ENCODE results near the gene GAGE10.
A peak's percentile ranks its signal among the peaks of the same experiment; 100 is the strongest.
"Not testable (repeated sequence)": the region's sequence is repeated elsewhere in the genome, so short reads cannot be mapped to it uniquely, and the experiment has no call there.

GAGE10 gene

GRCh38 chrX:49276207-49276606 lies 27.2 kb upstream of the GAGE10 start:
- DNase-seq (ENCODE audit: low read depth in 1 of 2, low spot score in 1 of 2), result no peak

GRCh38 chrX:49276671-49277534 lies 26.5 kb upstream of the GAGE10 start:
- DNase-seq (ENCODE audit: low read depth in 1 of 2, low spot score in 1 of 2), result no peak

- no peak for DNase-seq (ENCODE audit: low read depth in 1 of 2, low spot score in 1 of 2)
Measured at GRCh38 chrX:49277535-49277830, 26.0 kb upstream of the GAGE10 start.

- DNase-seq (ENCODE audit: low read depth in 1 of 2, low spot score in 1 of 2), result no peak
Measured at GRCh38 chrX:49278081-49278480, 25.4 kb upstream of the GAGE10 start.

GRCh38 chrX:49282647-49283011 lies 20.8 kb upstream of the GAGE10 start:
- DNase-seq (ENCODE audit: low read depth in 1 of 2, low spot score in 1 of 2), result no peak

GRCh38 chrX:49284212-49284611 lies 19.2 kb upstream of the GAGE10 start:
- DNase-seq (ENCODE audit: low read depth in 1 of 2, low spot score in 1 of 2), result no peak

GRCh38 chrX:49286136-49286535 lies 17.3 kb upstream of the GAGE10 start:
- DNase-seq (ENCODE audit: low read depth in 1 of 2, low spot score in 1 of 2), result no peak

- no peak for DNase-seq (ENCODE audit: low read depth in 1 of 2, low spot score in 1 of 2)
Measured at GRCh38 chrX:49286581-49286980, 16.9 kb upstream of the GAGE10 start.

GRCh38 chrX:49287665-49288064 lies 15.8 kb upstream of the GAGE10 start:
- DNase-seq (ENCODE audit: low read depth in 1 of 2, low spot score in 1 of 2), result no peak

- DNase-seq (ENCODE audit: low read depth in 1 of 2, low spot score in 1 of 2), result no peak
Measured at GRCh38 chrX:49290215-49290614, 13.2 kb upstream of the GAGE10 start.

- DNase-seq (ENCODE audit: low read depth in 1 of 2, low spot score in 1 of 2), result peak; percentile 27 to 44
Measured at GRCh38 chrX:49291615-49292337, 11.7 kb upstream of the GAGE10 start.

- DNase-seq (ENCODE audit: low read depth in 1 of 2, low spot score in 1 of 2), result no peak
Measured at GRCh38 chrX:49292400-49293362, 10.8 kb upstream of the GAGE10 start.

- not testable (repeated sequence) for DNase-seq (ENCODE audit: low read depth in 1 of 2, low spot score in 1 of 2)
Measured at GRCh38 chrX:49299293-49299692, 4.2 kb upstream of the GAGE10 start.

- no peak for DNase-seq (ENCODE audit: low read depth in 1 of 2, low spot score in 1 of 2)
Measured at GRCh38 chrX:49300703-49301102, 2.7 kb upstream of the GAGE10 start.

GRCh38 chrX:49307775-49308174 lies 4.3 kb downstream of the GAGE10 start:
- DNase-seq (ENCODE audit: low read depth in 1 of 2, low spot score in 1 of 2), result not testable (repeated sequence)

- DNase-seq (ENCODE audit: low read depth in 1 of 2, low spot score in 1 of 2), result no peak
Measured at GRCh38 chrX:49308604-49309269, 5.3 kb downstream of the GAGE10 start.

GRCh38 chrX:49309401-49309981 lies 6.0 kb downstream of the GAGE10 start:
- DNase-seq (ENCODE audit: low read depth in 1 of 2, low spot score in 1 of 2), result no peak

- DNase-seq (ENCODE audit: low read depth in 1 of 2, low spot score in 1 of 2), result no peak
Measured at GRCh38 chrX:49310371-49310770, 6.9 kb downstream of the GAGE10 start.

GRCh38 chrX:49312176-49312575 lies 8.7 kb downstream of the GAGE10 start:
- no peak for DNase-seq (ENCODE audit: low read depth in 1 of 2, low spot score in 1 of 2)

- DNase-seq (ENCODE audit: low read depth in 1 of 2, low spot score in 1 of 2), result no peak
Measured at GRCh38 chrX:49316085-49316484, 12.6 kb downstream of the GAGE10 start.

GRCh38 chrX:49321737-49322136 lies 18.3 kb downstream of the GAGE10 start, which contains the start of gene GAGE12J:
Gene GAGE12J, plus strand, starts transcription at chrX:49322037. Its CDS starts 1,157 bp downstream, at chrX:49323194.
- DNase-seq (ENCODE audit: low read depth in 1 of 2, low spot score in 1 of 2), result not testable (repeated sequence)
